Left ventricle myocardium superior (tissue), 1 donor: ENCODE results near the gene DPP8. TPM values are rescaled to one million over a fixed set of nuclear protein-coding genes. Genes with fewer than 3 reads are reported as not detected.
"Not testable (repeated sequence)": the region's sequence is repeated elsewhere in the genome, so short reads cannot be mapped to it uniquely, and the experiment has no call there.

Experiments used
- ATAC-seq: fragments of 200-7000 bp; cut with Tn5 transposase; one replicate; pipeline ENCODE4 v1.9.1; 2020; ENCODE audit warnings: mild to moderate bottlenecking, moderate library complexity
- DNase-seq: peaks from one replicate; pipeline ENCODE4 v3.0.0-alpha.2; 2020
- intact Hi-C: fragments of 100-400 bp; cut with micrococcal nuclease; formaldehyde crosslinking; loops from one replicate; pipeline ENCODE4 v1.11.0; 2022
- total RNA-seq: library from RNA; stranded (reverse); fragmentation: NEBNext Ultra II Directional; extraction: Animal tissue kit (Norgen Biotek cat#: 25700); gene quantifications from one replicate; pipeline ENCODE4 v1.2.1, GENCODE V29; 2021
- donor health status: DM: no; HTN: yes; CAD: no; lungs with severe emphysema.

Gene DPP8
- total RNA-seq, 1 donor from 2014 or later, result 36.5 TPM

DNA sequence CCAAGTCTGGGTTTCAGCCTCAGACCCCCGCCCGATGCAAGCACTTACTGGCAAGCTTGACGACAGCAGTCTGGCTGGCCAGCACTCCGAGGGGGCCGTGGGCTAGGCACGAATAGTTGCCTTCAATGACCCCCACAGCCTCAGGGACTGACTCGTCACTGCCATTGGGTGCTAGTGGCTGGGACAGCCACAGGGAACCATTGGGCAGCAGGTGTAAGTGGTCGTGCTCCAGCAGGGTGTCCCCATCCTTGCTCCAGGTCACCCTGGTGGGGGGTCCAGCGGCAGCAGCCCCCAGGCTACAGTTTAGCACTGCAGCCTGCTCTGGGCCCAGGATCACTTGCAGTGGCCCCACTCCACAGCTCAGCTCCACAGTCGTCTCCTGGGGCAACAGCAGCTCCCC lies 106.5 kb downstream of the DPP8 start:
- ATAC-seq (no peak), DNase-seq (no peak)
- intact Hi-C loops, result no loop called here

DNA sequence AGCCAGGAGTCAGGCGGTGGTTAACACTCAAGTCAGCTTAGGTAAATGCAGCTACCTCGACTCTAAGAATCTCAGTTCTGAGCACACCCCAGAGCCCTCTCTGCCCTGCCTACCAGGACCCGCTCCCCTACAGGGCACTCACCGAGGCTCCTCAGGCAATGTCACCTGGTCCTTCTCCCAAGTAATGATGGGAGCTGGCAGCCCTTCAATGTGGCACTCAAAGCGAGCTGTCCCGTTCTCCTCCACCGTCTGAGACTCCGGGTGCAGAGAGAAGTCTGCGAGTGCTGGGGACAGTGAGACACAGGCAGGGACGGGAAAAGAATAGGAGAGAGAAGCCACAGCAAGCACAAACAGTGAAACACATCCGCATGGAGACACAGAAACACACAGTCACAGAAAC lies 107.5 kb downstream of the DPP8 start:
- ATAC-seq, result no peak
- intact Hi-C loops, result no loop called here
- no peak for DNase-seq

DNA sequence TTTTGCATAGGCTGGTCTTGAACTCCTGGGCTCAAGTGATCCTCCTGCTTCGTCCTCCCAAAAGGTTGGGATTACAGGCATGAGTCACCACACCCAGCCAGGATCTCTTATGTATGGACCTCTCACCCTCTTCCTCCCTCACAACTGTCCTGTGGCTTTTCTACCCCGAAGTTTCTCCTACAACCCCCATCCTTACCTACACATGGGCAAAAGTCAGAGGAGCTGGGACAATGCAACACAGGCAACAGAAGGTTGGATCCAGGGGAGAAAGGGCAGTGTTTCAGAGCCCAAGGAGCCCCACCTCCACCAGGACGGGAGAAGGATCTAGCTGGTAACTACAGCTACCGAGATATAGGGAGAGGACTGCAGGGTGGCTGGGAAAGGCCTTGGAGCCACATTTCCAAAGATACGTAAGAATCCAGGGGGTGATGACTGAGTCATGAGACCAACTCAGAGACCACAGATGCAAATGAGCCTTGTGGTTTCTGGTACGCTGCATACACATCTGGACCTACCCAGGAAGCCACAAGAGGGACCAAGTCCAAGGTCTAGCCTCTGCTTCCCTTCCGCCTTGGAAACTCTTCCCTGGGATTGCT lies 108.4 kb downstream of the DPP8 start:
- DNase-seq, result no peak
- intact Hi-C loops, result no loop called here
- ATAC-seq, result no peak

DNA sequence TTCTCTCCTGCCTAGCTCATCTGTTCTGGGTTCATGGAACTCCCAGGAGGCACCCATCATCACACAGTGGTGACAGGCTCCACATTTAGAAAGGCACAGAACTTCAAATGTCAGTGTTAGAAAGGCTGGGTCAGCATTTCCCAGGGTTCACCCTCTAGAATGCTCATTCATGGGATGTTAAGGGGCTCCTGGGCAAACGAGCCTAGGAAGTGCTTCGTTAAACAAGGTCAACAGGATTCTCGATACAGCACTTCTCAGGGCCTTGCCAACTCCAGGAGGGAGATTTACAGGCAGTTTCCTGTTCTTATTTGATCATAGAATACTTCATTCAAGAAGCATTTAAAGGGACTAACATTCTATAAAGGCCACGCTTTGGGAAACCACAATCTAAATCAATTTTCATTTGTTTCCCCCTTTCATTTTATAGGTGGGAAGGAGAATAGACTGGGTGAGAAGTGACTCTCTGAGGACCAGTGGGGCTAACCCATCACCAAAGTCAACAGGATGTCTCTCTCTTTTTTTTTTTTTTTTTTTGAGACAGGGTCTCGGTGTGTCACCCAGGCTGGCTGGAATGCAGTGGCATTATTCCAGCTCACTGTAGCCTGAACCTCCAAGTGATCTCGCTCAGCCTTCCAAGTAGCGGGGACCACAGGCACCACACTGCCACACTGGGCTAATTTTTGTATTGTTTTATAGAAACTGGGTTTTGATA lies 109.0 kb downstream of the DPP8 start:
- ATAC-seq (no peak), DNase-seq (no peak)
- intact Hi-C loops, result no loop called here

DNA sequence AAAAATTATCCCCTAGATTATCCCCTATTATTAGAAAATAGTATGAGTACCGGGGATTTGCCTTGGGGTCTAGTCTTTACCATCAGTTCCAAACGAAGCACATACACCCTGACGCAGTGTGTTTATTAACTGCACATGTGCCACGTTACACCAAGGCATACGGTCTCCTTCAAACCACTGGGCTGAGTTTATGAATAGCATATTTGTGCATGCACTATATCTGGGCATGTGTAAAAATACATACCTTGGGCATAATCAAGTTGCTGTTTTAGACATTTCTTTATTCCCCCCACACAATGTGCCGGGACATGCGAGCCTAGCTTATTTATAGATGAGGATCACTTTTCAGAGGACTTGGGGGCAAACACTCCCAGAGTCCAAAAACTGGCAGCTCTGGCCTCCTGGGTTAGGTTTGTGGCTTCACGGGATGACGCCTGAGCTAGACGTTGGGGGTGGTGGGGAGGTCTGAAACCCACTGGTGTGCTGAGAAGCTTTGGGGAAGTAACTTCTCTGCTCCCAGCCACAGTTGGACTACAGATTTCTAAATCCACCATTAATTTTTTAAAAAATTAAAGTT lies 111.0 kb downstream of the DPP8 start:
- intact Hi-C loops, result no loop called here
- DNase-seq, result no peak
- no peak for ATAC-seq

DNA sequence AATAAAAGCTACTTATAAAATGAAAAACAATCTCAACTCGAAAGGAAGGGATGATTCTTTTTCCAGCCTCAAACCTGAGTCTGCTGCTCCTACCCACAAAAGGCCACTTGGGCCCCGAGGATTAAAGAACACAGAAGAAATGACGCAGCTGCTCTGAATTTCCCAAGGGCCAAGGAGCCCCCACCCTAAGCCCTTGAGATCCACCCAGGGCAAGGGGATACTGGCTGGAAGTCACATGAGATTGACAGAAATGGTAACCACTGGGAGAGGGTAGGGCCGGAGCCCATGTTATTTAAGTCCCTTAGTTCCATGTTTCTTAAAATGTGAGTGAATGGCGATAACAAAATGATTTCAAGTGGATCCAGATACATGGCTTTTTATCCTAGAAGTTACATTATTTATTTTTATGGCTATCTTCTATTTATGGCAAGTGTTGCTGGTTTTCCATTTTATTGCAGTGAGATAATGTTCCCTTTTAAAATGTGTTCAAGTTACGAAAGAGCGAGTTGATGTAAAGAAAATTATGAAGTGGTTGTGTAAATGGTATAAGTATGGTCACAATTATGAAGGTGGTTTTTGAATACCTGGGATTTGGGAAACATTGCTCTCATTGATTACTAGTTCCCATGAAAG lies 111.6 kb downstream of the DPP8 start:
- ATAC-seq, result no peak
- DNase-seq, result no peak
- intact Hi-C loops, result no loop called here

DNA sequence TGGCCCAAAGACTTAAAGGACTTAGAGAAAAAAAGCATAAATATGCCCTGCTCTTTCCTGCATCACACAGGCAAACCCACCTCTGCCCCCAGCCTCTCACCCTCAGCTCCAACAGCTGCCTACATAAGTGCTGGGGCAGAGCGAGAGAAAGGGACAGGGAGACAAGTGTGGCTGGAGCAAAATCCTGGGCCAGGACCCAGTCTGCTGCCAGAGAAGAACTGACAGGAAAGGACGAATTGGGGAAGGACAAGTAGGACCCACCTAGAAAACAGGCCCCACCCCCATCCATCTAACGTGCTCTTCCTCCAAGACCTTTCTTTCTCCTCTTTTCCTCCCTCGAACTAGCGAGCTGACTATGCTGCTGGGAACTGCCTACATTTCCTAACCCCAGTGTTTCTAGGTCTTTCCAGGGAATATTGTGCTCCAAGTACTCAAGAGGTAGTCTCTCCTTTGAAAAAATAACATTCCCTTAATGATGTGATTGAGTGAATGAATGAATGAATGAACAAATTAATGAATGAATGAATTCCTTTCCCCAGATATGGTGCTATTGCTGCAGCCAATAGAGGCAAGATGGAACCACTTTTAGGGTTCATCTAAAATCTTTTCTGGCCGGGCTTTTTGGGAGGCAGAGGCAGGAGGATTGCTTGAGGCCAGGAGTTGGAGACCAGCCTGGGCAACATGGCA lies 113.2 kb downstream of the DPP8 start:
- ATAC-seq (no peak), DNase-seq (no peak)
- intact Hi-C loops, result no loop called here

DNA sequence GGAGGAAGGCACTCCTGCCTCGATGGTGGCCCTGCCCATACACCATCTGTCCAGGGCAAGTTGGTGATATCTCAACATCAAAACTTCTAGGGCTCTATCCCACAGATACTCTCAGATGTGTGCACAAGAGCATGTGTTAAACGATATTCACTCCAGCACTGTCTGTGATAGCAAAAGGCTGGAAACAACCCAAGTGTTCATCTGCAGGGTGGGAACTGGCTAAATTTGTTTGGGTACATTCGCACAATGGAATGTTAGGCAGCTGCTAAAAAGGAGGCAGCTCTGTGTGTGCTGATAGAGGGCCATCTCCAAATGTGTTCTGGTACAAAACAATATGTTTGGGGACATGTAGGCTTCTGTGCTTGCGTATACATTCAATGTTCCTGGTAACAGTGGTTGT lies 114.5 kb downstream of the DPP8 start:
- intact Hi-C loops, result no loop called here
- ATAC-seq (no peak), DNase-seq (no peak)

DNA sequence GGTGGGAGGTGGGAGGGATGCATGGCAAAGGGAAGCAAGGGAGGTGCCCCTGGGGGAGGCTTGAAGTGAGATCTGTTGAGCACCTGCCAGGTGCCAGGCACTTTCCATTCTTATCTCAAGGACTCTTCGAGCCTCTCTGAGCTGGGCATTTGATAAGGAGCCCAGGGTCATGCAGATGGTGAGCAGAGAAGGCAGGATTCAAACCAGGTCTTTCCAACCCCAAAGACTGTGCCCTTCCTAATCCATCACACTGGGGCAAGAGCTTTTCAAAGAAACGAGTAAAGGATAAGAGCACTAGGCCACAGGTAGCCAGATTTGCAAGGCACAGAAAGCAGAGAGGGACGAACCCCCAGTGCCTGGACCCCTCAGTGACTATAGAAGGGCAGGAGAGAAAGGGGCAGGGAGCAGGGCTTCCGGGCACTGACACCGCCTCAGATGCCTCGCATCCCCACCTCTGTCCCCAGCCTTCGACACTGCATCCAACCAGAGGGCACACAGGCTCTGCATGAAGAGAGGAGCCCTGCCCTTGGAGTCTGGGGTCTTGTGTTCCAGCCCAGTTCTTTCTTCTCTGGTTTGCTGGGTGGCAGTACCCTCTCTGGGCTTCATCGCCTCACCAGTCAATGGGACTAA lies 115.8 kb downstream of the DPP8 start:
- intact Hi-C loops, result no loop called here
- no peak for DNase-seq
- ATAC-seq, result no peak

DNA sequence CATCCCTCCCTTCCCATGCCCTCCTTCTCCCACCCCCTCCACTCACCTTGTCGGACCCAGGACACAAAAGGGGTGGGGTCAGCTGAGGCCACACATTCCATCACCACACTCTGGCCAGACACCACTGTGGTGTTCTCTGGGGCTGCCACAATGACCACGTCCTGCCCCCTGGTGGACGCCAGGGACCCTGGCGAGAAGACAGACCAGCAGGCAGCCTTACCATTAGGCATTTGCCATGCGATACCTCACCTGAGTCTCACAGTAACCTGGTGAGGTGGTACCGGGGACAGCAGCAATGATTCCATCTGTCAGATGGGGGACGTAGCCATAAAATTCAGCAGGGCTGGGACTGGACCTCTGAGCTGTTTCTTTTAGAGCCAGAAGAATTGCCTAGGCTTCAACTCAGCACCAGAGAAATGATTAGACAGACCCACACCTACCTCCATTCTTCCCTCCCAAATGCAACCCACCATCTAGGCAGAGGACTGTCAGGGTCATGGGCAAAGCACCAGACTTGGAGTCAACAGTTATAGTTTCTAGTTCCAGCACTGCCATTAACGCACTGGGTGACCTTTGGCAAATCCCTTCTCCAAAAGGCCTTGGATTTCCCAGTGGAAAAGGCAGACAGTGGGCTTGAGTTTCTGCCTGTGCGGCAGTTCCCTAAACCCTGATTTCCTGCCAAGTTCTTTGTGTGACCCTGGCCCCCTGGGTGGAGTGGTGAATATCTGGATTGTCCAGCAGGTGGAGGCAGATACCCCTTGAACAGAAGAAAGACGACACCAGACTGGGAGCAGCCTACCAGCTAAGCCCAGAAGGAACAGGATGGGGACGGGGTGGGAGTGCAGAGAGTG lies 116.5 kb downstream of the DPP8 start:
- peak; percentile 73 for DNase-seq
- peak; percentile 85 for ATAC-seq
- intact Hi-C loops, result no loop called here

DNA sequence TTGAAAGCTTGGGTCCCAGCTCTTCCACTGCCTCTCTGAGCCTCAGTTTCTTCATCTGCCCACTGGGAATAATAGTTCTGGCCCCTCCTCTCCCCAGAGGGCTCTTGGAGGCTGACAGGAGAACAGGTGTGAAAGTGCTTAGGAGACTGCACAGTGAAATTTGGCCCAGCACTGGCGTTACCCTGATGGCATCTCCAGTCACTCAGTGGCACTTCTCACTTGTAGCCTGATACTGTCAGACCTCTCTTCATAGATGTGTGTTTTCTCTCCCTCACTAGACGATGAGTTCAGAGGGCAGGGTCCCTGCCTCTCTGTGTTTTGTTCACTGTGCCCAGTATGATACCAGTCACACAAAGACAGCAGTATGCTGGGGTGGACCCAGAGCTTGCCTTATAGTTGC lies 117.5 kb downstream of the DPP8 start:
- no peak for ATAC-seq

DNA sequence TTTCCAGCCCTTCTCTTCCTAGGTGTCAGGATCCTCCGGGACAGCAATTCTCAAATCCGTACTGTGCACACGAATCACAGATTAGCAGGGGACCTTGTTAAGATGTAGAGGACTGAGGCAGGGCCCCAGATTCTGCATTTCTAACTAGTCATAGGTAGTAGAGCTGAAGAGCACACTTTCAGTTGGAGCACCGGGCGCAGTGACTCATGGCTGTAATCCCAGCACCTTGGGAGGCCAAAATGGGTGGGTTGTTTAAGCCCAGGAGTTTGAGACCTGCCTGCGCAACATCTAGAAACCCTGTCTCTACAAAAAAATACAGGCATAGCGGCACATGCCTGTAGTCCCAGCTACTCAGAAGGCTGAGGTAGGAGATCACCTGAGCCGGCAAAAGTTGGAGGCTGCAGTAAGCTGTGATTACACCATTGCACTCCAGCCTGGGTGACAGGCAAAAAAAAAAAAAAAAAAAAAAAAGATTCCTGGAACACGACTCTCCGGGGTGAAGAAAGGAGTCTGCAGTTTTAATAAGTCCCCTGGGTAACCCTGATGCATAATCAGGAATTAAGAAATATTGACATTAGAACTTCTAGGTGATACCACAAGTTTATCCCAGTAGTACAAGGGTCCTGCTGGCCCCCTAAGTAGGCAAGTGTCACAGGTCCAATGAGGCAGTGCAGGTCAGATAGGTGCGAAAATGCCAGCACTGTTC lies 118.3 kb downstream of the DPP8 start:
- DNase-seq, result no peak
- ATAC-seq, result no peak
- intact Hi-C loops, result no loop called here

More for the DNA sequence above, 117.5 kb downstream of the DPP8 start:
- DNase-seq, result no peak
- intact Hi-C loops, result no loop called here

DNA sequence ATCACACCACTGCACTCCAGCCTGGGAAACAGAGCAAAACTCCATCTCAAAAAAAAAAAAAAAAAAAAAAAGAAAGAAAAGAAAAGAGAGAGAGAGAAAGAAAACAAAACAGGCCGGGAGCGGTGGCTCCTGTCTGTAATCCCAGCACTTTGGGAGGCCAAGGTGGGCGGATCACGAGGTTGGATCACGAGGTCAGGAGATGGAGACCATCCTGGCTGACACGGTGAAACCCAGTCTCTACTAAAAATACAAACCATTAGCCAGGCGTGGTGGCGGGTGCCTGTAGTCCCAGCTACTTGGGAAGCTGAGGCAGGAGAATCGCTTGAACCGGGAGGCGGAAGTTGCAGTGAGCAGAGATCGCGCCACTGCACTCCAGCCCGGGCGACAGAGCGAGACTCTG lies 119.0 kb downstream of the DPP8 start:
- intact Hi-C loops, DNase-seq, ATAC-seq: not testable (repeated sequence)

DNA sequence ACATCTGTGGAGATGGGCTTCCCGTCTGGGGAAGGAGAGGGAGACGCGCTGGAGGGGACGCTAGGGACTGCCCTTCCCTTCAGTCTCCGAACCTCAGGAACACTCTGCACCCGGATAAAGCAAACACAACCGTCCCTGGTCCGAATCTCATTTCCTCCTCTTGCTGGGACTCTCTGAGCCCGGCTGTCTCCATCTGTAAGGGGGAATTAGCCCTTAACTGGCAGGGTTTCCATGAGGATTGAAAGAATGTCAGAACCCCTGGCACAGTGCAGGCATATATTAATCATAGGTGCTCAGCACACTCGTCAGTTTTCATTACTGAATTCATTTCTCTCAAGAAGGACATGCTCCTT lies 120.5 kb downstream of the DPP8 start:
- DNase-seq (no peak), ATAC-seq (no peak)
- intact Hi-C loops, result no loop called here

DNA sequence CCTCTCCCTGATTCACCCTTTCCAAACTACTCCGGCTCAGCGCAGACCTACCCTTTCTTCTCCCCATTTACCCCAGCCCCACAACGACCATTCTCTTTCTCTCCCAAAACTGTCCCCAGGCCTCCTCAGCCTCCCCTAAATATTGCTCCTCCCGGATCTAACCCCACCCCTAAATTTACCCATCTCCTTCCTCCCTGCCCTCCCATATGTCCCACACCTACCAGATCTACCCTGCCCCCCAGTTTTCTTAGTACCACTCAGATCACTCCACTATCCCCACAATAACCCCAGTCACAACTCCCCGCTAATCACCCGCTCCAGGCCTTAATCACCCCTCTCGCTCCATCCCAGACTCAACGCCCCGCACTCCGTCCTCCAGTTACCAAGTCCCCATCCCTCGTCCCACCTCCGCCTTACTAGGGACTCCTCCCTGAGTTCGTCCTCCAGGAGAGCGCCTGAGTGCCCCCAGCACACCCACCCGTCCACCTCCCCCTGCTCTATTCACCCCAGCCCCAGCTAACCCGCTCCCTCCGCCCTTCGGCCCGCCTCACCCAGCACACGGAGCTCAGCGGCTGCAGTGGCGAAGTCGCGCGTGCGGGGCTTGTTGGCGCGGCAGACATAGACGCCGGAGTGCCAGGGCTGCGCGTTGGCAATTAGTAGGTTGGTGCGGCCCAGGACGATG lies 121.1 kb downstream of the DPP8 start:
- intact Hi-C loops, result no loop called here

DNA sequence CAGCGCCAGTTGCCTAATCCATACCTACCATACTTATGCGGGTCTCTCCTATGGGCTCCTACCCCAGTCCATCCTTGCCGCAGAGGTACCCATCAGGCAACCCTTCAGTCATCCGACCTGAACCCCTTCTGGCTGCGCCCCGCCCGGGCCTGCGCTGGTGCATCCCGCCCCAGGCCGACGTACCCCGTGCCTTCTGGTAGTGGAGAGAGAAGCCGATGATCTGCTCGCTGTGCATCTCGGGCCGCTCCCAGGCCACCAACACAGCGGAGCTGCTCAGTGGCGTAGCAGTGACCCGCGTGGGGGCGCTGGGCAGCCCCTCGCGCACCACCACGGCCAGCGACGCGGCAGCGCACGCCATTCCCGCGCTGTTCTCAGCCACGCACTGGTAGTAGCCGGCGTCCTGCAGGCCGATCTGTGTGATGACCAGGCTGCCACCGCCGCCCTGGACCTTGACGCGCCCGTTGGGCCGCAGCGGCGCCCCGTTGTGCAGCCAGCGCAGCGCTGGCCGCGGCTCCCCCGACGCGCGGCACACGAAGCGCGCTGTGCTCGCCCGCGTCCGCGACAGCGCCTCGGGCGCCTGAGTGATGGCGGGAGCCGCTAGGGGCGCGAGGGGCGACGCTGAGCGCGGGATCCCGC lies 121.8 kb downstream of the DPP8 start:
- DNase-seq (no peak), ATAC-seq (no peak)
- intact Hi-C loops, result no loop called here

More for the DNA sequence above, 121.1 kb downstream of the DPP8 start:
- no peak for DNase-seq
- ATAC-seq, result no peak

DNA sequence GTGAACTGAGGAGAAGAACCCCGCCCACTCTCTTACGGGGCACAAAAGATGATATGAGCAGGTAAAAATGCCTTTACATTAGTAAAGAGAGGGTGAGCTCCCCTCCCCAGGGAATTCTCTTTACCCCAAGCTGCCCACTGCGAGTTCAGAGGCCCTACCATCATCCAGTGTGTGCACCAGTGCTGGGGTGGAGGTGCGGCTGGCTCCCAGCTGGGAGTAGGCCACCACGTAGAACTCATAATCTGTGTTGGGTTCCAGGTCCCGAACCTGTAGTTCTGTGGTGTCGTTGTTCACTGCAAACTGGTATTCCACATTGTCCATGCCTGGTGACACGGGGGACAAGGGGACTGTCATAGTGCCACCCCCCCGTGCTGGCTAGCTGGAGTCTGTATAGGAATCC lies 122.6 kb downstream of the DPP8 start:
- ATAC-seq (no peak), DNase-seq (no peak)
- intact Hi-C loops, result no loop called here
